NCI-H1048 (cell line): ENCODE measurements around the gene GOLGB1.
"Not testable (repeated sequence)": the region's sequence is repeated elsewhere in the genome, so short reads cannot be mapped to it uniquely, and the experiment has no call there.

ENCODE experiments used
- DNase-seq: peaks from one replicate; lab custom pipeline; 2025; lab: John Stamatoyannopoulos, UW

GOLGB1 gene

GRCh38 chr3:121739902-121740301 lies 9.6 kb downstream of the GOLGB1 start:
- no peak for DNase-seq

GRCh38 chr3:121737644-121738043 lies 11.9 kb downstream of the GOLGB1 start:
- no peak for DNase-seq

DNA sequence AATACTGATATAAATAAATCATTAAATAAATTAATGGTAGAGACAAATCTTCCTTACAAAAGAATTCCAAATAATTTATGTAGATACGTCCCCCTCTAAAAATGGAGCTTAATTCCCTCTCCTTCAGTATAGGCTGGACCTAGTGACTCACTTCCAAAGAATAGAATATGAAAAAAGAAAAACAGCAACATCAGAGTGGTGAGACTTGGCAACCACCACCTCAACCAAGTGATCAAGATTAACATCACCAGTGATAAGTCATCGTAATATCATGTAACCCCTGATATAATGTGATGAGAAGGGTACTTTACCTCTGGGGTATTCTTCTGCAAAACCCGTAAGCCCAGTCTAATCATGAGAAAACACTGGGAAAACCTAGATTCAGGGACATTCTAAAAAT lies 13.4 kb downstream of the GOLGB1 start:
- no peak for DNase-seq

- no peak for DNase-seq
Observed at GRCh38 chr3:121735047-121735696, 14.4 kb downstream of the GOLGB1 start.

DNA sequence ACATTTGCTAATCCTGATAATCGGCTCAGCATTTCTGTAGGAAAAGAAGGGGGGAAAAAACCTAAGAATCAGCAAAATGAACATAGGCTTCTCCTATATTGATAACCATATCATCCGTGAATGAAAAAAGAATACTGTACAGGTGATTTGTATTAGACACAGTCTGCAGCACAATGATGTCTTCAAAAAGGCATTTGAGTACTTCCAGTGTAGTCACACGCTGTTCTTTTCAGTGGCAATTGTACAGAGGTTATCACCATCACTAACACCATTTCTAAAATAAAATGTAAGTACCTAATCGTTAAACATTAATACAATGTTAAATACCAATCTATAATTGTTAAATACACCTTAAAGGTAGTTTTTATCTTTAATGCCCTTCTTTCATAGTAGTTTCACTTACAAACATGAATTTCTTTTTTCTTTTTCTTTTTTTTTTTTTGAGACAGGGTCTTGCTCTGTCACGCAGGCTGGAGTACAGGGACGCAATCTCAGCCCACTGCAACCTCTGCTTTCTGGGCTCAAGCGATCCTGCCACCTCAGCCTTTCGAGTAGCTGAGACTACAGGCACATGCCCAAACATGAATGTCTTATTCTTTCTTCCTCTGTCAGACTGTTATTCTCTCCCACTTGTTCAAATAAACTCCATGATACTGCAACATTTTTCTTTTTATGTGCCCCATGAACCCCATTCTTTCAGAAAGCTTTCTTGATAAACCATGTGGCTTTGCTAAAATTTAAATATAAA lies 18.4 kb downstream of the GOLGB1 start:
- no peak for DNase-seq

DNA sequence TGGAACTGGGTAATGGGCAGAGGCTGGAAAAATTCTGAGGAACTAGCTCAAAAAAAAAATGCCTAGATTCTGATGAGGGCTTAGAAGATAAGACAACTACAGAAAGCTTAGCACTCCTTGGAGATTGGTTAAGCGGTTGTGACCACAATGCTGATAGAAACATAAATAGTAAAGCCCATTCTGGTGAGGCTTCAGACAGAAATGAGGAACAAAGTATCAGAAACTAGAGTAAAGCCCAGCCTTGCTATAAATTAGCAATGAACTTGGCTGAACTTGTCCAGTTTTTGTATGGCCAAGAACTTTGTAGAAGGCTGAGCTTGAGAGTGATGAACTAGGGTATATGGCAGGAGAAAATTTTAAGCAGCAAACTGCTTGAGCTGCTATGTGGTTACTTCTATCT lies 25.4 kb downstream of the GOLGB1 start:
- no peak for DNase-seq

DNA sequence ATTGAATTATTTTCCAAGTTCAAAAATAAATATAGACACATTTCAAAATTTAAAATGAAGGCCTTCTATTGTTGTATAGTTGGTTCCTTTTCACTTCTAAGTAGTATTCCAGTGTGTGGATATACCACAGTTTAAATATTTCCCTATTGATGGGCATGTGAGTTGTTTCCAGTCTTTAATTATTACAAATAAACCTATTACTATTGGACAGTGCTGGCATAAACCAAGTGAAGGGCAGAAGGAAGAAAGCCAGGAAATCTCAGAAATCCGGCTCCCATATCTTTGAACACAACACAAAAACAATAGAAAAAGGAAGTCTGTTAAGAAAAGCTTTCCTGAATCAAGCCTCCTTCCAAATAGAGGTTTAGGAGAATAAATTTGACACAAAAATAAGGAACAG lies 26.1 kb downstream of the GOLGB1 start:
- no peak for DNase-seq

GRCh38 chr3:121722411-121722810 lies 27.1 kb downstream of the GOLGB1 start:
- no peak for DNase-seq

- no peak for DNase-seq
Observed at GRCh38 chr3:121720163-121720562, 29.4 kb downstream of the GOLGB1 start.

DNA sequence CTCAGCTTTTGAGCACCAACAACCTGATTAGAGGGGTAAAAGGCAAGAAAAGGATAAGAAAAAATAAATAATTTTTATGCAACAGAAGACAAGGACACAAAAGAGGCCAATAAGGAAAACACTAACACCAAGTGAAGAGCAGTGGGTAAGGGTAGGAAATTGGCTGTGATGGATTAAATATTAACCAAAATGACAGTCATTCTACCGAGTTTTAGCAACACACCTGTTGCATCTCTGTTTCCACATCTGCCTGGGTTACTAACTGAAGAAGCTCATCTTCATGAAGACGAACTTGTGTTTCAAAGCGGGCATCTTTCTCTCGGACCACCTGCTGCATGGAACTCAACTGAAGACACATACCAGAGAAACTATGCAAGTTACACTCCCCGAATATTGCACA lies 30.1 kb downstream of the GOLGB1 start:
- DNase-seq: no peak

GRCh38 chr3:121718205-121718846 lies 31.2 kb downstream of the GOLGB1 start:
- DNase-seq: no peak

DNA sequence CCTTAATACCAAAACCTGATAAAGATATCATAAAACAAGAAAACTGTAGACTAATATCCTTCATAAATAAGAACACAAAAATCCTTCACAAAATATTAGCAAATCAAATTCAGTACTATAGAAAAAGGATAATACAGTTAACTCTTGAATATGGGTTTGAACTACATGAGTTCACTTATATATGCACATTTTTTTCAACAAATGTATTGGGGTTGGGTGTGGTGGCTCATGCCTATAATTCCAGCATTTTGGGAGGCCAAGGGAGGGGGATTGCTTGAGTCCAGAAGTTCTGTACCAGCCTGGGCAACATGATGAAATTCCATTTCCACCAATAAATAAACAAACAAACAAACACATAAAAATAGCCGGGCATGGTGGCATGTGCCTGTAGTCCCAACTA lies 39.2 kb downstream of the GOLGB1 start:
- DNase-seq: no peak

GRCh38 chr3:121707531-121708273 lies 41.8 kb downstream of the GOLGB1 start:
- no peak for DNase-seq

GRCh38 chr3:121705541-121705940 lies 44.0 kb downstream of the GOLGB1 start:
- DNase-seq: no peak

DNA sequence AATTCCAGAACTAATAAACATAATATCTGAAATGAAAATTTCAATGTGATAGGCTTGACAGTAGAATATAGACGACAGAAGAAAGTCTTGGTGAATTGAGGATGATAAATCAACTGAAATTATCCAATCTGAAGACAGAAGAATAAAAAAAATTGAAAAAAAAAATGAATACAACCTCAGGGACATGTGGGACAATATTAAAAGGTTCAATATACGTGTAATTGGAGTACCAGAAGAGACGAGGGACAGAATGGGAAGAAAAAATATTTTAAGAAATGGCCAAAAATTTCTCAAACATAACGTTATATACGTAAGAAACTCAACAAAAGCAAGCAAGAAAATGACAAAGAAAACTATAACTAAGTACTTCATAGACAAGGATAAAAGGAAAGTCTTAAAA lies 45.6 kb downstream of the GOLGB1 start:
- no peak for DNase-seq

- DNase-seq: no peak
Observed at GRCh38 chr3:121698901-121699300, 50.6 kb downstream of the GOLGB1 start.

GRCh38 chr3:121698476-121698875 lies 51.1 kb downstream of the GOLGB1 start:
- no peak for DNase-seq

GRCh38 chr3:121696186-121696585 lies 53.4 kb downstream of the GOLGB1 start:
- no peak for DNase-seq

GRCh38 chr3:121692010-121692699 lies 57.4 kb downstream of the GOLGB1 start:
- DNase-seq: no peak

DNA sequence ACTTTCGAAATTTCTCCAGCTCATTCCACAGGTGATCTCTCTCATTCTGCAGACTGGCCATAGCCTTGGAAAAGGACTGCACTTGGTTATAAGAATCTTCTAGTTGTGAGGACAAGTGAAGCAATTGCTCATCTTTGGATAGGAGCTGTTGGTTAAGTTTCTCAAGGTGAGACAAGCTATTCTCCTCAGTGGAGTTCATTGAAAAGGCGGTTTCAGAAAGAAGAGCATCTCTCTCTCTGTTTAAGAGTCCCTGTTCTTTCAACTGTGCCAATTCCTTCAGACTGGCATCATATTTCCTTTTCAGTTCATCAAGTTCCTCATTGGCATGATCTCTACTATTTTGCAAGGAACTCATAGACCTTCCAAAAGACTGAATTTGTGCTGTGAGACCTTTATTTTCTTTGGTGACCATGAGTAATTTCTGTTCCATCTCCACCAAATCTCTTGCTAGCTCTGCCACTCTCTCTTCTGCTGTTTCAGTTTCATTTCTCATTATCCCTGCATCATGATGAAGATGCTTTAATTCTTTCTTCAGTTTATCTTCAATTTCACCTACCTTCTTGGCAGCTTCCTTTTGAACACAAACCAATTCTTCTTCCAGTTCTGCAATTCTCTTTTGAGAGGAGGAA lies 58.6 kb downstream of the GOLGB1 start:
- DNase-seq: no peak

DNA sequence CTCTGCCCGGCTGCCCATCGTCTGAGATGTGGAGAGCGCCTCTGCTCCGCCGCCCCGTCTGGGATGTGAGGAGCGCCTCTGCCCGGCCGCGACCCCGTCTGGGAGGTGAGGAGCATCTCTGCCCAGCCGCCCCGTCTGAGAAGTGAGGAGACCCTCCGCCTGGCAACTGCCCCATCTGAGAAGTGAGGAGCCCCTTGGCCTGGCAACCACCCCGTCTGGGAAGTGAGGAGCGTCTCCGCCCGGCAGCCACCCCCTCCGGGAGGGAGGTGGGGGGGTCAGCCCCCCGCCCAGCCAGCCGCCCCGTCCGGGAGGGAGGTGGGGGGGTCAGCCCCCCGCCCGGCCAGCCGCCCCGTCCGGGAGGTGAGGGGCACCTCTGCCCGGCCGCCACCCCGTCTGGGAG lies 60.8 kb downstream of the GOLGB1 start:
- not testable (repeated sequence) for DNase-seq

DNA sequence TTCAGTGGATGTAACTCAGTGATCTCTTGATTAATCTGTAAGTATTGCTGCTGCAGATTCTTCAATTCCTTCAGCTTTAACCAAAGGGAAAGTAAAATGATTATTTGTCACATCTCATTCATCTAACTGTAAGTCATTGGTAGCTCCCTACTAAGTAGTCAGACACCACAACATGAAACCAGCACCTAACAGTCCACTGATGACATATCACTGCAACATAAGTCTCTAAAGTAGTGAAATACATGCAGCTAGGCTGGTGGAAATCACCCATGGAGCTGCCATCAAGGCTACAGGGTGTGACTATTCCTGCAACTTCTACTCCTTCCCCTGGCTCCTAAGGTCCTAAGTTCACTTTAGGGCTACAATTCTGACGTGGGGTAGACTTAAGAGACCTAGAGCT lies 67.7 kb downstream of the GOLGB1 start:
- no peak for DNase-seq
